Activated CD4-positive, alpha-beta memory T cell treated with anti-CD3 and anti-CD28 coated beads, Interleukin-2, amount 10 ng/mL, durations not matched to agents 7 days and 5 days (primary cell): Measurements from ENCODE around the gene KIFC3. TPM values are rescaled to one million over a fixed set of nuclear protein-coding genes. Genes with fewer than 3 reads are reported as not detected.
"Not testable (repeated sequence)": the region's sequence is repeated elsewhere in the genome, so short reads cannot be mapped to it uniquely, and the experiment has no call there.

Source experiments
- CTCF ChIA-PET: fragments of 350-600 bp; sonication (Branson Sonifier 250); formaldehyde crosslinking; loops from one replicate; lab custom pipeline; 2021; ENCODE audit warnings: antibody characterized with exemption, inconsistent platforms; lab: Charles Lee
- POLR2A ChIA-PET: fragments of 350-600 bp; sonication (Branson Sonifier 250); formaldehyde crosslinking; loops from one replicate; lab custom pipeline; 2021; ENCODE audit warnings: antibody characterized with exemption; lab: Charles Lee
- DNase-seq: peaks from one replicate; pipeline ENCODE4 v3.0.0-alpha.2; 2020
- H3K27ac Mint-ChIP-seq: one replicate; pipeline ENCODE4 v1.8.0; 2021; ENCODE audit warnings: mild to moderate bottlenecking, mixed read lengths
- H3K27me3 Mint-ChIP-seq: one replicate; pipeline ENCODE4 v1.8.0; 2021; ENCODE audit warnings: mixed read lengths
- H3K36me3 Mint-ChIP-seq: one replicate; pipeline ENCODE4 v1.8.0; 2021; ENCODE audit warnings: low read depth, mixed read lengths
- H3K4me1 Mint-ChIP-seq: one replicate; pipeline ENCODE4 v1.8.0; 2021; ENCODE audit warnings: mixed read lengths
- H3K4me3 Mint-ChIP-seq: one replicate; pipeline ENCODE4 v1.8.0; 2021; ENCODE audit warnings: mild to moderate bottlenecking, mixed read lengths
- H3K9me3 Mint-ChIP-seq: one replicate; pipeline ENCODE4 v1.8.0; 2021; ENCODE audit warnings: mixed read lengths
- total RNA-seq, 2 experiments: library from RNA; stranded (reverse); gene quantifications; one replicate each; pipeline ENCODE4 v1.2.3, GENCODE V29; 2021

Gene KIFC3
- total RNA-seq, 2 experiments from 2014 or later, result not detected

- DNase-seq, result no peak
- Mint-ChIP-seq H3K9me3 (no peaks in the 10 kb centered on the region), H3K4me3 (no peak overlapping the region), H3K4me1 (no peaks in the 10 kb centered on the region), H3K36me3 (no peaks in the 10 kb centered on the region), H3K27ac (no peak overlapping the region), H3K27me3 (no peaks in the 10 kb centered on the region)
- POLR2A ChIA-PET, result no interaction called here
- CTCF ChIA-PET, result no interaction called here
Measured at GRCh38 chr16:57786632-57787518, 15.4 kb downstream of the KIFC3 start.

- no peak overlapping the region for H3K27ac Mint-ChIP-seq
- H3K9me3 Mint-ChIP-seq, result no peaks in the 10 kb centered on the region
- no peaks in the 10 kb centered on the region for H3K27me3 Mint-ChIP-seq
- no peaks in the 10 kb centered on the region for H3K36me3 Mint-ChIP-seq
- no peaks in the 10 kb centered on the region for H3K4me1 Mint-ChIP-seq
- ChIA-PET CTCF (no interaction called here), POLR2A (no interaction called here)
- H3K4me3 Mint-ChIP-seq, result no peak overlapping the region
- no peak for DNase-seq
Measured at GRCh38 chr16:57785924-57786323, 16.4 kb downstream of the KIFC3 start.

GRCh38 chr16:57785385-57785784, 16.9 kb downstream of the KIFC3 start:
- no peak overlapping the region for H3K4me3 Mint-ChIP-seq
- ChIA-PET CTCF (no interaction called here), POLR2A (no interaction called here)
- H3K36me3 Mint-ChIP-seq, result no peaks in the 10 kb centered on the region
- H3K27me3 Mint-ChIP-seq, result no peaks in the 10 kb centered on the region
- no peak for DNase-seq
- no peak overlapping the region for H3K27ac Mint-ChIP-seq
- H3K4me1 Mint-ChIP-seq, result no peaks in the 10 kb centered on the region
- no peaks in the 10 kb centered on the region for H3K9me3 Mint-ChIP-seq

GRCh38 chr16:57784334-57784733, 18.0 kb downstream of the KIFC3 start:
- DNase-seq, result no peak
- H3K27me3 Mint-ChIP-seq, result no peaks in the 10 kb centered on the region
- ChIA-PET POLR2A (no interaction called here), CTCF (no interaction called here)
- no peaks in the 10 kb centered on the region for H3K9me3 Mint-ChIP-seq
- no peaks in the 10 kb centered on the region for H3K4me1 Mint-ChIP-seq
- no peak overlapping the region for H3K4me3 Mint-ChIP-seq
- H3K36me3 Mint-ChIP-seq, result no peaks in the 10 kb centered on the region
- H3K27ac Mint-ChIP-seq, result no peak overlapping the region

GRCh38 chr16:57783883-57784282, 18.4 kb downstream of the KIFC3 start:
- ChIA-PET POLR2A (no interaction called here), CTCF (interaction anchor here (0.6 kb wide), 1 partner anchor 362 kb away, joined by 3 read pairs; no protein-coding TSS in a partner anchor)
- Mint-ChIP-seq H3K4me1 (no peaks in the 10 kb centered on the region), H3K9me3 (no peaks in the 10 kb centered on the region), H3K27ac (no peak overlapping the region), H3K27me3 (no peaks in the 10 kb centered on the region), H3K4me3 (no peak overlapping the region), H3K36me3 (no peaks in the 10 kb centered on the region)
- no peak for DNase-seq

GRCh38 chr16:57783116-57783515, 19.2 kb downstream of the KIFC3 start:
- H3K9me3 Mint-ChIP-seq, result no peaks in the 10 kb centered on the region
- ChIA-PET CTCF (no interaction called here), POLR2A (no interaction called here)
- H3K4me3 Mint-ChIP-seq, result no peak overlapping the region
- H3K4me1 Mint-ChIP-seq, result no peaks in the 10 kb centered on the region
- DNase-seq, result no peak
- H3K27ac Mint-ChIP-seq, result no peak overlapping the region
- H3K27me3 Mint-ChIP-seq, result no peaks in the 10 kb centered on the region
- H3K36me3 Mint-ChIP-seq, result no peaks in the 10 kb centered on the region

- H3K4me3 Mint-ChIP-seq, DNase-seq, CTCF ChIA-PET, H3K4me1 Mint-ChIP-seq, POLR2A ChIA-PET, H3K36me3 Mint-ChIP-seq, H3K27me3 Mint-ChIP-seq, H3K9me3 Mint-ChIP-seq, H3K27ac Mint-ChIP-seq: not testable (repeated sequence)
Measured at GRCh38 chr16:57782607-57783055, 19.7 kb downstream of the KIFC3 start.

- H3K36me3 Mint-ChIP-seq, result no peaks in the 10 kb centered on the region
- ChIA-PET CTCF (no interaction called here), POLR2A (no interaction called here)
- no peaks in the 10 kb centered on the region for H3K27me3 Mint-ChIP-seq
- H3K27ac Mint-ChIP-seq, result no peak overlapping the region
- H3K9me3 Mint-ChIP-seq, result no peaks in the 10 kb centered on the region
- H3K4me3 Mint-ChIP-seq, result no peak overlapping the region
- no peak for DNase-seq
- H3K4me1 Mint-ChIP-seq, result no peaks in the 10 kb centered on the region
Measured at GRCh38 chr16:57781741-57782606, 20.3 kb downstream of the KIFC3 start.

- ChIA-PET POLR2A (no interaction called here), CTCF (no interaction called here)
- Mint-ChIP-seq H3K4me3 (no peak overlapping the region), H3K27me3 (no peaks in the 10 kb centered on the region), H3K9me3 (no peaks in the 10 kb centered on the region), H3K27ac (no peak overlapping the region), H3K36me3 (no peaks in the 10 kb centered on the region), H3K4me1 (no peaks in the 10 kb centered on the region)
- DNase-seq, result no peak
Measured at GRCh38 chr16:57781349-57781740, 20.9 kb downstream of the KIFC3 start.

- H3K36me3 Mint-ChIP-seq, CTCF ChIA-PET, POLR2A ChIA-PET, H3K27ac Mint-ChIP-seq, DNase-seq, H3K9me3 Mint-ChIP-seq, H3K4me3 Mint-ChIP-seq, H3K27me3 Mint-ChIP-seq, H3K4me1 Mint-ChIP-seq: not testable (repeated sequence)
Measured at GRCh38 chr16:57779836-57780235, 22.5 kb downstream of the KIFC3 start.

- ChIA-PET CTCF (no interaction called here), POLR2A (no interaction called here)
- no peaks in the 10 kb centered on the region for H3K27me3 Mint-ChIP-seq
- no peaks in the 10 kb centered on the region for H3K4me1 Mint-ChIP-seq
- H3K4me3 Mint-ChIP-seq, result no peak overlapping the region
- no peaks in the 10 kb centered on the region for H3K36me3 Mint-ChIP-seq
- H3K27ac Mint-ChIP-seq, result no peak overlapping the region
- H3K9me3 Mint-ChIP-seq, result no peaks in the 10 kb centered on the region
- DNase-seq, result no peak
Measured at GRCh38 chr16:57778658-57779057, 23.6 kb downstream of the KIFC3 start.

- no peaks in the 10 kb centered on the region for H3K36me3 Mint-ChIP-seq
- DNase-seq, result no peak
- no peaks in the 10 kb centered on the region for H3K4me1 Mint-ChIP-seq
- no peak overlapping the region for H3K27ac Mint-ChIP-seq
- ChIA-PET POLR2A (interaction anchor here (1.6 kb wide), 1 partner anchor 8 kb away, joined by 3 read pairs; no protein-coding TSS in a partner anchor), CTCF (no interaction called here)
- no peaks in the 10 kb centered on the region for H3K9me3 Mint-ChIP-seq
- no peak overlapping the region for H3K4me3 Mint-ChIP-seq
- H3K27me3 Mint-ChIP-seq, result no peaks in the 10 kb centered on the region
Measured at GRCh38 chr16:57775661-57776469, 26.4 kb downstream of the KIFC3 start.
